Peyer's patch (tissue), 4 donors: Measurements from ENCODE around the gene SMC1B. TPM values are rescaled to one million over a fixed set of nuclear protein-coding genes. Genes with fewer than 3 reads are reported as not detected.
"Not testable (repeated sequence)": the region's sequence is repeated elsewhere in the genome, so short reads cannot be mapped to it uniquely, and the experiment has no call there.

ENCODE experiments used
- DNase-seq, 3 donors: peaks; one replicate each; pipeline ENCODE4 v3.0.0-alpha.2; 2017 to 2019
- H3K27ac ChIP-seq, 4 donors: fragments of 200-600 bp; sonication (generic); one replicate each; pipeline ENCODE4 v1.5.1; 2016 to 2019
- H3K27me3 ChIP-seq, 2 donors: fragments of 200-600 bp; sonication (generic); one replicate each; pipeline ENCODE4 v1.5.1; 2019
- H3K36me3 ChIP-seq, 3 donors: fragments of 200-600 bp; sonication (generic); one replicate each; pipeline ENCODE4 v1.5.1; 2016 to 2019
- H3K4me1 ChIP-seq, 4 donors: fragments of 200-600 bp; sonication (generic); one replicate each; pipeline ENCODE4 v1.5.1; 2016 to 2019
- H3K4me3 ChIP-seq, 4 donors: fragments of 200-600 bp; sonication (generic); 1 replicate in 3 of 4; 2 replicates in 1 of 4; pipeline ENCODE4 v1.5.1; 2016 to 2019; ENCODE audit warnings: mild to moderate bottlenecking in 1 of 4
- H3K9me3 ChIP-seq, 4 donors: fragments of 200-600 bp; sonication (generic); one replicate each; pipeline ENCODE4 v1.5.1; 2016 to 2019; ENCODE audit warnings: mild to moderate bottlenecking in 1 of 4
- CTCF ChIP-seq, 6 experiments: fragments of 450-650 bp in 4 of 6; fragments of 200-600 bp in 2 of 6; sonication (generic) in 1 of 6; IDR thresholded peaks; one replicate each; pipeline ENCODE4 v1.5.1; 2017 to 2019; ENCODE audit warnings: antibody characterized with exemption in 6 of 6, mild to moderate bottlenecking in 3 of 6, moderate library complexity in 1 of 6
- POLR2A ChIP-seq, 2 donors: fragments of 450-650 bp; IDR thresholded peaks; one replicate each; pipeline ENCODE4 v1.5.1; 2017; ENCODE audit warnings: antibody characterized with exemption in 2 of 2, mild to moderate bottlenecking in 2 of 2, moderate library complexity in 2 of 2
- total RNA-seq, 4 donors: library from RNA; depleted of rRNA; stranded (reverse); fragments of >200 nt; gene quantifications; one replicate each; pipeline ENCODE4 v1.1.0, GENCODE V29; 2016

Gene SMC1B
- total RNA-seq, 4 donors from 2014 or later, result not detected

GRCh38 chr22:45452565-45453379 is 39.4 kb upstream of the SMC1B start:
- no peaks in the 10 kb centered on the region for H3K27me3 ChIP-seq
- DNase-seq, result no peak
- H3K4me3 ChIP-seq, result no peak overlapping the region
- no peaks in the 10 kb centered on the region for H3K4me1 ChIP-seq
- H3K27ac ChIP-seq, result peak overlapping the region in 3 of 4 donors; percentile 42 to 77 (median 49)
- H3K9me3 ChIP-seq, result no peaks in the 10 kb centered on the region
- no peaks in the 10 kb centered on the region for H3K36me3 ChIP-seq
- no peak for TF ChIP-seq POLR2A (IDR thresholded peaks at IDR 0.05)
- no peak for TF ChIP-seq CTCF (IDR thresholded peaks at IDR 0.05)

GRCh38 chr22:45451972-45452371 is 38.6 kb upstream of the SMC1B start:
- no peaks in the 10 kb centered on the region for H3K27me3 ChIP-seq
- H3K27ac ChIP-seq, result peak overlapping the region in 3 of 4 donors; percentile 35 to 77 (median 42)
- no peaks in the 10 kb centered on the region for H3K4me1 ChIP-seq
- H3K9me3 ChIP-seq, result no peaks in the 10 kb centered on the region
- H3K36me3 ChIP-seq, result no peaks in the 10 kb centered on the region
- no peak overlapping the region for H3K4me3 ChIP-seq
- no peak for TF ChIP-seq POLR2A (IDR thresholded peaks at IDR 0.05)
- TF ChIP-seq CTCF (IDR thresholded peaks at IDR 0.05), result no peak
- DNase-seq, result no peak

- peak overlapping the region; percentile 36 to 77 (median 50) for H3K27ac ChIP-seq
- TF ChIP-seq POLR2A (IDR thresholded peaks at IDR 0.05) (no peak), CTCF (IDR thresholded peaks at IDR 0.05) (no peak)
- H3K4me1 ChIP-seq, result no peaks in the 10 kb centered on the region
Measured at GRCh38 chr22:45450921-45451651, 37.7 kb upstream of the SMC1B start.

GRCh38 chr22:45450101-45450785 is 36.8 kb upstream of the SMC1B start:
- peak overlapping the region; percentile 36 to 77 (median 50) for H3K27ac ChIP-seq
- H3K4me3 ChIP-seq, result no peak overlapping the region
- no peaks in the 10 kb centered on the region for H3K4me1 ChIP-seq
- no peak for DNase-seq
- no peaks in the 10 kb centered on the region for H3K9me3 ChIP-seq
- H3K27me3 ChIP-seq, result no peaks in the 10 kb centered on the region
- no peak for TF ChIP-seq POLR2A (IDR thresholded peaks at IDR 0.05)
- no peak for TF ChIP-seq CTCF (IDR thresholded peaks at IDR 0.05)
- no peaks in the 10 kb centered on the region for H3K36me3 ChIP-seq

More at GRCh38 chr22:45450921-45451651, 37.7 kb upstream of the SMC1B start:
- H3K4me3 ChIP-seq, result no peak overlapping the region
- no peaks in the 10 kb centered on the region for H3K27me3 ChIP-seq
- H3K36me3 ChIP-seq, result no peaks in the 10 kb centered on the region
- no peaks in the 10 kb centered on the region for H3K9me3 ChIP-seq
- DNase-seq, result no peak

GRCh38 chr22:45449442-45449841 is 36.0 kb upstream of the SMC1B start:
- H3K36me3 ChIP-seq, H3K4me1 ChIP-seq, H3K9me3 ChIP-seq, DNase-seq, H3K27ac ChIP-seq, H3K4me3 ChIP-seq, H3K27me3 ChIP-seq: not testable (repeated sequence)
